ENCODE data around the gene IFNGR2. TPM values are rescaled to one million over a fixed set of nuclear protein-coding genes. Genes with fewer than 3 reads are reported as not detected.

Gene IFNGR2
- polyA plus RNA-seq, 1 donor (not counting 4 experiments of a cell fraction or from before 2014, with no cell fraction given) = 94.3 TPM

DNA sequence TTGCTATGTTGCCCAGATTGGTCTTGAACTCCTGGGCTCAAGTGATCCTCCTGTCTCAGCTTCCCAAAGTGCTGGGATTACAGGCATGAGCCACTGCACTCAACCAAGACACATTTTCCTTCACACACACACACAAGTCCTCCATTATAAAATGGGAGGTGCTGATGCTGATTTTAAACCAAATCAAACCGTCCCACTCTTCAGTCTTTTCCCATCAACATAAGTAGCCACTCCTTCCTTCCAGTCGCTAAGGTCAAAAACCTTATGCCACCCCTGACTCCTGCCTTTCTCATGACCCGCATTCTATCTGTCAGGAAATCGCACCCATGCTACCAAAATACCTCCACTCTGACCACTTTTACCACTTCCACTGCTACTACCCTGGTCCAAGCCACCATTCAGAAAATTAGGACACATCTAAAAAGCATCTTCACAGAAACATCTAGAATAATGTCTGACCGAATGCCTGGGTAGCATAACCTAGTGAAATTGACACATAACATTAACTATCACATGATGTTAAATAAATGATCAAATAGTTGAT is 28.0 kb upstream of the IFNGR2 start:
- Histone ChIP-seq H3K4me2 (ENCODE audit: control insufficient read depth, extremely low read depth, insufficient read depth, low read depth, low read length) (no peak overlapping the region), H3K9ac (ENCODE audit: control insufficient read depth, extremely low read depth, insufficient read depth, low read length) (no peak overlapping the region), H3K9me1 (ENCODE audit: control insufficient read depth, extremely low read depth, insufficient read depth, low read length) (no peaks in the 10 kb centered on the region), H3K27me3 (ENCODE audit: control insufficient read depth, extremely low read depth, insufficient read depth, low read length) (no peaks in the 10 kb centered on the region), H4K20me1 (ENCODE audit: control insufficient read depth, extremely low read depth, insufficient read depth, low read length) (no peaks in the 10 kb centered on the region), H3K4me1 (ENCODE audit: control insufficient read depth, extremely low read depth, insufficient read depth, low read length) (peaks cover 24% of the 10 kb centered on the region), H2AFZ (ENCODE audit: control insufficient read depth, low read length) (peak overlapping the region; percentile 42), H3K27ac (ENCODE audit: control insufficient read depth, insufficient read depth, low read length) (peak overlapping the region; percentile 9), H3K4me3 (ENCODE audit: control insufficient read depth in 2 of 3, extremely low read depth in 1 of 3, insufficient read depth in 2 of 3, low read depth in 1 of 3, low read length in 3 of 3) (no peak overlapping the region), H3K79me2 (ENCODE audit: control insufficient read depth, insufficient read depth, low read length) (no peaks in the 10 kb centered on the region), H3K36me3 (ENCODE audit: control insufficient read depth in 2 of 2, extremely low read depth in 1 of 2, insufficient read depth in 2 of 2, low read length in 2 of 2) (no peaks in the 10 kb centered on the region), H3K9me3 (ENCODE audit: control insufficient read depth, low read depth, low read length) (no peaks in the 10 kb centered on the region)
- TF ChIP-seq, protein P1, sequence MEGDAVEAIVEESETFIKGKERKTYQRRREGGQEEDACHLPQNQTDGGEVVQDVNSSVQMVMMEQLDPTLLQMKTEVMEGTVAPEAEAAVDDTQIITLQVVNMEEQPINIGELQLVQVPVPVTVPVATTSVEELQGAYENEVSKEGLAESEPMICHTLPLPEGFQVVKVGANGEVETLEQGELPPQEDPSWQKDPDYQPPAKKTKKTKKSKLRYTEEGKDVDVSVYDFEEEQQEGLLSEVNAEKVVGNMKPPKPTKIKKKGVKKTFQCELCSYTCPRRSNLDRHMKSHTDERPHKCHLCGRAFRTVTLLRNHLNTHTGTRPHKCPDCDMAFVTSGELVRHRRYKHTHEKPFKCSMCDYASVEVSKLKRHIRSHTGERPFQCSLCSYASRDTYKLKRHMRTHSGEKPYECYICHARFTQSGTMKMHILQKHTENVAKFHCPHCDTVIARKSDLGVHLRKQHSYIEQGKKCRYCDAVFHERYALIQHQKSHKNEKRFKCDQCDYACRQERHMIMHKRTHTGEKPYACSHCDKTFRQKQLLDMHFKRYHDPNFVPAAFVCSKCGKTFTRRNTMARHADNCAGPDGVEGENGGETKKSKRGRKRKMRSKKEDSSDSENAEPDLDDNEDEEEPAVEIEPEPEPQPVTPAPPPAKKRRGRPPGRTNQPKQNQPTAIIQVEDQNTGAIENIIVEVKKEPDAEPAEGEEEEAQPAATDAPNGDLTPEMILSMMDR (optimal IDR thresholded peaks at IDR 0.05 in 1 of 3, IDR thresholded peaks at IDR 0.05 in 1 of 3, conservative IDR thresholded peaks at IDR 0.05 in 1 of 3; ENCODE audit: extremely low read depth in 1 of 3, insufficient read depth in 2 of 3, low read length in 3 of 3) = no peak
- no peak for TF ChIP-seq EZH2 (IDR thresholded peaks at IDR 0.05; ENCODE audit: low read length)
- FAIRE-seq = no peak
- dilution Hi-C loops (cut with MboI; ENCODE audit: extremely low pct_ligation_motif_present, low sequenced_read_pairs) = no loop called here
- no peak for DNase-seq (ENCODE audit: low read depth, low spot score)

DNA sequence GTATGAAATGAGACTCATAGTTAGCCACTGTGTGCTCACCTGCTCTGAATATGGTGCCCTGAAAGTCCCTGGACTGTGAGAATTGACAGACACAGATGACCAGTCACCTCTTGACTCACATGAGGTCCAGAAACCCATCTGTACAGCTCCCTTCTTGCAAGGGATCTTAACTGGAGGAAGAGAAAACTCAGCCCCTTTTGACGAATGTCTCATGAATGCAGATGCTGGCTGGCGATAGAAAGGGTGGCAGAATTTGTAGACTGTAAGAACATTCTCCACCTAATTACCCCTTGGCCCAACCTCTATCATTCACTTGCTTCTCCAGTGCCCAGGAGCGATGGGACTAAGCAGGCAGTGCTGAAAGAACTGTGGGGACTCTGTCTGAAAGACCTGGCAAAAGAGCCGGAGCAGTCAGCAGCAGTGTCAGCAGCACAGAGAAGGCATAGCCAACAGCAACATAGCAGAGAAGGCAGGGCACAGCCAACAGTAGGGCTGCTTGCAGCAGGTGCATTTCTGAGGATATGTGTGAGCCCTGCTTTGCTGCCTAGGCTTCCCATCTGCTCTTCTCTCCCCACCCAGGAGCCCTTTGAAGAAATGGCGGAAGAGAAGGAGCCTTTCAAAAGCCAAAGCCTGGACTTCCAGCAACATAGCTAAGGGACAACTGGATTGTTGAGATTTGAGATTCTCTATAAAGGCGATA is 25.8 kb upstream of the IFNGR2 start:
- Histone ChIP-seq H2AFZ (ENCODE audit: control insufficient read depth, low read length) (no peak overlapping the region), H3K4me2 (ENCODE audit: control insufficient read depth, extremely low read depth, insufficient read depth, low read depth, low read length) (no peak overlapping the region), H3K9me1 (ENCODE audit: control insufficient read depth, extremely low read depth, insufficient read depth, low read length) (no peaks in the 10 kb centered on the region), H3K9ac (ENCODE audit: control insufficient read depth, extremely low read depth, insufficient read depth, low read length) (no peak overlapping the region), H3K79me2 (ENCODE audit: control insufficient read depth, insufficient read depth, low read length) (no peaks in the 10 kb centered on the region), H3K27me3 (ENCODE audit: control insufficient read depth, extremely low read depth, insufficient read depth, low read length) (no peaks in the 10 kb centered on the region), H3K9me3 (ENCODE audit: control insufficient read depth, low read depth, low read length) (no peaks in the 10 kb centered on the region), H3K4me3 (ENCODE audit: control insufficient read depth in 2 of 3, extremely low read depth in 1 of 3, insufficient read depth in 2 of 3, low read depth in 1 of 3, low read length in 3 of 3) (no peak overlapping the region), H3K27ac (ENCODE audit: control insufficient read depth, insufficient read depth, low read length) (no peak overlapping the region), H3K36me3 (ENCODE audit: control insufficient read depth in 2 of 2, extremely low read depth in 1 of 2, insufficient read depth in 2 of 2, low read length in 2 of 2) (no peaks in the 10 kb centered on the region), H4K20me1 (ENCODE audit: control insufficient read depth, extremely low read depth, insufficient read depth, low read length) (no peaks in the 10 kb centered on the region), H3K4me1 (ENCODE audit: control insufficient read depth, extremely low read depth, insufficient read depth, low read length) (peaks cover 43% of the 10 kb centered on the region)
- DNase-seq (ENCODE audit: low read depth, low spot score) = no peak
- FAIRE-seq = no peak
- TF ChIP-seq, protein P1 (optimal IDR thresholded peaks at IDR 0.05 in 1 of 3, IDR thresholded peaks at IDR 0.05 in 1 of 3, conservative IDR thresholded peaks at IDR 0.05 in 1 of 3; ENCODE audit: extremely low read depth in 1 of 3, insufficient read depth in 2 of 3, low read length in 3 of 3) = no peak
- no peak for TF ChIP-seq EZH2 (IDR thresholded peaks at IDR 0.05; ENCODE audit: low read length)
- dilution Hi-C loops (cut with MboI; ENCODE audit: extremely low pct_ligation_motif_present, low sequenced_read_pairs) = no loop called here
